Endodermal cell (in vitro differentiated cells): ENCODE measurements around the gene HSP90AA1. TPM values are rescaled to one million over a fixed set of nuclear protein-coding genes. Genes with fewer than 3 reads are reported as not detected.

ENCODE experiments used
- DNase-seq: peaks from one replicate; pipeline ENCODE4 v3.0.0-alpha.2; 2017
- H3K27ac ChIP-seq: 2 replicates; pipeline ENCODE4 v1.5.1; 2013; ENCODE audit warnings: mild to moderate bottlenecking, low read depth, low read length, moderate library complexity
- H3K27me3 ChIP-seq: 2 replicates; pipeline ENCODE4 v1.6.1; 2013; ENCODE audit warnings: mild to moderate bottlenecking, low read length, moderate library complexity; ENCODE audit not compliant: insufficient read depth, control insufficient read depth, poor library complexity, severe bottlenecking
- H3K36me3 ChIP-seq: 2 replicates; pipeline ENCODE4 v1.7.0; 2013; ENCODE audit warnings: mild to moderate bottlenecking, low read length, moderate library complexity; ENCODE audit not compliant: control insufficient read depth, insufficient read depth
- H3K4me1 ChIP-seq: one replicate; pipeline ENCODE4 v1.7.0; 2013; ENCODE audit warnings: low read length; ENCODE audit not compliant: control insufficient read depth, insufficient read depth
- H3K4me3 ChIP-seq: 2 replicates; pipeline ENCODE4 v1.5.1; 2013; ENCODE audit warnings: mild to moderate bottlenecking, low read length, moderate library complexity
- H3K9ac ChIP-seq: 2 replicates; pipeline ENCODE4 v1.6.1; 2013; ENCODE audit warnings: mild to moderate bottlenecking, low read length, moderate library complexity; ENCODE audit not compliant: poor library complexity, severe bottlenecking; ENCODE audit errors: extremely low read depth
- H3K9me3 ChIP-seq: 2 replicates; pipeline ENCODE4 v1.6.1; 2013; ENCODE audit warnings: mild to moderate bottlenecking, low read length, moderate library complexity; ENCODE audit not compliant: control insufficient read depth
- H3K27ac Mint-ChIP-seq: 2 replicates; pipeline ENCODE4 v1.8.0; 2020; ENCODE audit warnings: mixed read lengths
- H3K27me3 Mint-ChIP-seq: 2 replicates; pipeline ENCODE4 v1.8.0; 2021; ENCODE audit warnings: mild to moderate bottlenecking, mixed read lengths; ENCODE audit not compliant: insufficient read depth
- H3K36me3 Mint-ChIP-seq: 2 replicates; pipeline ENCODE4 v1.8.0; 2020; ENCODE audit warnings: low read depth, mixed read lengths
- H3K4me1 Mint-ChIP-seq: 2 replicates; pipeline ENCODE4 v1.8.0; 2020; ENCODE audit warnings: mixed read lengths
- H3K4me3 Mint-ChIP-seq: 2 replicates; pipeline ENCODE4 v1.8.0; 2020; ENCODE audit warnings: mild to moderate bottlenecking, moderate library complexity, mixed read lengths
- H3K9me3 Mint-ChIP-seq: 2 replicates; pipeline ENCODE4 v1.8.0; 2020; ENCODE audit warnings: mild to moderate bottlenecking, mixed read lengths
- WGBS, 2 experiments: methylation state at CpG; one replicate each; pipeline versions ENCODE4 v1.1.5 to v1.1.7; 2013; ENCODE audit warnings: missing lambda C conversion rate in 2 of 2, mixed read lengths in 1 of 2; ENCODE audit not compliant: insufficient coverage in 1 of 2, insufficient read length in 1 of 2; 5-methylcytosine and 5-hydroxymethylcytosine counted together
- total RNA-seq, 2 donors: library from RNA; stranded (reverse); fragmentation: NEBNext Ultra II Directional in 1 of 2; extraction: Animal tissue kit (Norgen Biotek cat#: 25700) in 1 of 2; gene quantifications; 2 replicates in 1 of 2; 3 replicates in 1 of 2; pipeline ENCODE4 v1.2.1, GENCODE V29; 2021
- TF ChIP-seq, protein P1 (sequence below): fragments of 200-600 bp; sonication (generic); conservative IDR thresholded peaks from 2 replicates; pipeline ENCODE4 v1.5.0; 2021; ENCODE audit warnings: antibody characterized with exemption, mild to moderate bottlenecking

The HSP90AA1 gene
- total RNA-seq, 2 donors from 2014 or later = 696 to 821 TPM

DNA sequence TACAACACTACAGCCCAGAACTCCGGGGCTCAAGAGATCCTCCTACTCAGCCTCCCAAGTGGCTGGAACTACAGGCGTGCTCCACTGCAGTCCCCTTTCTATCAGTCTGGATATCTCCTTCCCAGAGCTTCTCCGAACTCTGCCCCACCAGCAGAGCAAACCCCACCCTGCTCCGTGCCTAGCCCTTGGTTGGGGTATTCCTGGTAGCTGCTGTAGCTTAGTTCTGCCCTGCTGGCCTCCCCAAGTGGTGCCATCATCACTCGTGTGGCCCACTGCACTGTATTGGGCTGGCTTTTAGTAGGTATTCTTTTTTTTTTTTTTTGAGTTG lies 9.5 kb downstream of the HSP90AA1 start:
- no peak overlapping the region for H3K4me3 ChIP-seq
- no peak overlapping the region for H3K4me3 Mint-ChIP-seq
- peaks cover 46% of the 10 kb centered on the region for H3K36me3 ChIP-seq
- H3K27ac Mint-ChIP-seq = no peak overlapping the region
- DNase-seq = peak; percentile 50
- peaks cover 71% of the 10 kb centered on the region for H3K36me3 Mint-ChIP-seq
- no peaks in the 10 kb centered on the region for H3K9me3 ChIP-seq
- TF ChIP-seq, protein P1, sequence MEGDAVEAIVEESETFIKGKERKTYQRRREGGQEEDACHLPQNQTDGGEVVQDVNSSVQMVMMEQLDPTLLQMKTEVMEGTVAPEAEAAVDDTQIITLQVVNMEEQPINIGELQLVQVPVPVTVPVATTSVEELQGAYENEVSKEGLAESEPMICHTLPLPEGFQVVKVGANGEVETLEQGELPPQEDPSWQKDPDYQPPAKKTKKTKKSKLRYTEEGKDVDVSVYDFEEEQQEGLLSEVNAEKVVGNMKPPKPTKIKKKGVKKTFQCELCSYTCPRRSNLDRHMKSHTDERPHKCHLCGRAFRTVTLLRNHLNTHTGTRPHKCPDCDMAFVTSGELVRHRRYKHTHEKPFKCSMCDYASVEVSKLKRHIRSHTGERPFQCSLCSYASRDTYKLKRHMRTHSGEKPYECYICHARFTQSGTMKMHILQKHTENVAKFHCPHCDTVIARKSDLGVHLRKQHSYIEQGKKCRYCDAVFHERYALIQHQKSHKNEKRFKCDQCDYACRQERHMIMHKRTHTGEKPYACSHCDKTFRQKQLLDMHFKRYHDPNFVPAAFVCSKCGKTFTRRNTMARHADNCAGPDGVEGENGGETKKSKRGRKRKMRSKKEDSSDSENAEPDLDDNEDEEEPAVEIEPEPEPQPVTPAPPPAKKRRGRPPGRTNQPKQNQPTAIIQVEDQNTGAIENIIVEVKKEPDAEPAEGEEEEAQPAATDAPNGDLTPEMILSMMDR = no peak
- H3K4me1 ChIP-seq = no peaks in the 10 kb centered on the region
- H3K9me3 Mint-ChIP-seq = peaks cover 7% of the 10 kb centered on the region
- H3K27me3 ChIP-seq = no peaks in the 10 kb centered on the region
- H3K27me3 Mint-ChIP-seq = no peaks in the 10 kb centered on the region
- no peaks in the 10 kb centered on the region for H3K4me1 Mint-ChIP-seq
- H3K9ac ChIP-seq = no peak overlapping the region
- H3K27ac ChIP-seq = no peak overlapping the region
- 81 to 100% methylated on average over 3 to 5 of the region's 5 CpGs for WGBS, 2 experiments

DNA sequence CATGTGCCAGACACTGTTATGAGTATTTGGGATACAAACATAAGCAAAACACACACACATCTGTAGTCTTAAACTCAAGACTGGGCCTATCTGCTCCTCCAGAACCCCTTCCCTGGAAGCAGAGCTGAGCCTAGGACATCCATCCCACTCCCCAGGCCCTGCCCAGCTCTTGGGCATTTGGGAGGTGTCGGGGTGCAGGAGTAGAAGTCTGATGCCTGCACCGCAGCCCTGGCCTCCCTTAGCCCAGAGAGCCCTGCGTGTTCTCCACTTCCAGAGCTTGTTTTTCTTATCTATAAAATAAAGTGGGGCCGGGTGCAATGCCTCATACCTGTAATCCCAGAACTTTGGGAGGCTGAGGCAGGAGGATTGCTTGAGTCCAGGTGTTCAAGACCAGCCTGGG lies 11.7 kb downstream of the HSP90AA1 start:
- H3K27ac Mint-ChIP-seq = no peak overlapping the region
- peaks cover 7% of the 10 kb centered on the region for H3K9me3 Mint-ChIP-seq
- TF ChIP-seq, protein P1 = no peak
- Histone ChIP-seq H3K27me3 (no peaks in the 10 kb centered on the region), H3K4me3 (no peak overlapping the region), H3K9ac (no peak overlapping the region), H3K36me3 (peaks cover 24% of the 10 kb centered on the region), H3K4me1 (no peaks in the 10 kb centered on the region), H3K9me3 (no peaks in the 10 kb centered on the region), H3K27ac (no peak overlapping the region)
- peaks cover 49% of the 10 kb centered on the region for H3K36me3 Mint-ChIP-seq
- WGBS, 2 experiments = 98% methylated on average over 4 of the region's 4 CpGs; no CpG with 5 or more reads in 1 of the 2 experiments
- no peaks in the 10 kb centered on the region for H3K27me3 Mint-ChIP-seq
- H3K4me1 Mint-ChIP-seq = no peaks in the 10 kb centered on the region
- no peak for DNase-seq
- H3K4me3 Mint-ChIP-seq = no peak overlapping the region

DNA sequence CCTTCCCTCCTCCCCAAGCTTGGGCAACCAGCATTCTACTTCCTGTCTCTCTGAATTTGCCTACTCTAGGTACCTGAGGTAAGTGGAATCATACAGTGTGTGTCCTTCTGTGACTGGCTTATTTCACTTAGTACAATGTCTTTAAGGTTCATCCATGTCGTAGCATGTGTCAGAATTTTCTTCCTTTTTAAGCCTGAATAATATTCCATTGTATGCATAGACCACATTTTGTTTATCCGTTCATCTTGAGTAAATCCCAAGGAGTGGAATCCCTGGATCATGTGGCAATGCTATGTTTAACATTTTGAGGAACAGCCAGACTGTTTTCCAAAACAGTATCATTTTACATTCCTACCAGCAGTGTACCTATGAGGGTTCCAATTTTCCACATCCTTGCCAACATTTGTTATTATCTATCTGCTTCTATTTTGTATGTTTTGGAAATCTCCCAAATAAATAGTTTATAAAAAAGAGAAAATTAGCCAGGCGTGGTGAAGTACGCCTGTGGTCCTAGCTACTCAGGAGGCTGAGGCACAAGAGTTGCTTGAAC lies 12.4 kb downstream of the HSP90AA1 start:
- Histone ChIP-seq H3K27ac (no peak overlapping the region), H3K9ac (no peak overlapping the region), H3K9me3 (no peaks in the 10 kb centered on the region), H3K4me3 (no peak overlapping the region), H3K27me3 (no peaks in the 10 kb centered on the region), H3K4me1 (no peaks in the 10 kb centered on the region), H3K36me3 (peaks cover 18% of the 10 kb centered on the region)
- Mint-ChIP-seq H3K4me3 (no peak overlapping the region), H3K27ac (no peak overlapping the region), H3K36me3 (peaks cover 47% of the 10 kb centered on the region), H3K4me1 (no peaks in the 10 kb centered on the region), H3K9me3 (peaks cover 7% of the 10 kb centered on the region), H3K27me3 (no peaks in the 10 kb centered on the region)
- TF ChIP-seq, protein P1 = no peak
- no peak for DNase-seq
- 98 to 100% methylated on average over 4 of the region's 4 CpGs for WGBS, 2 experiments
